Stimulated activated CD4-positive, alpha-beta T cell treated with anti-CD3 and anti-CD28 coated beads, Interleukin-1b, Interleukin-23, amount 100 ng/mL, for 4 hours (primary cell): ENCODE measurements around the gene KATNB1.
"Not testable (repeated sequence)": the region's sequence is repeated elsewhere in the genome, so short reads cannot be mapped to it uniquely, and the experiment has no call there.

Source experiments
- DNase-seq, 2 donors: peaks; one replicate each; pipeline ENCODE4 v3.0.0-alpha.2; 2020; ENCODE audit warnings: low read depth in 2 of 2

Gene KATNB1

GRCh38 chr16:57701759-57702371, 33.7 kb upstream of the KATNB1 start:
- no peak for DNase-seq

- DNase-seq = no peak
These were observed 32.1 kb upstream of the KATNB1 start for GRCh38 chr16:57703416-57704010.

DNA sequence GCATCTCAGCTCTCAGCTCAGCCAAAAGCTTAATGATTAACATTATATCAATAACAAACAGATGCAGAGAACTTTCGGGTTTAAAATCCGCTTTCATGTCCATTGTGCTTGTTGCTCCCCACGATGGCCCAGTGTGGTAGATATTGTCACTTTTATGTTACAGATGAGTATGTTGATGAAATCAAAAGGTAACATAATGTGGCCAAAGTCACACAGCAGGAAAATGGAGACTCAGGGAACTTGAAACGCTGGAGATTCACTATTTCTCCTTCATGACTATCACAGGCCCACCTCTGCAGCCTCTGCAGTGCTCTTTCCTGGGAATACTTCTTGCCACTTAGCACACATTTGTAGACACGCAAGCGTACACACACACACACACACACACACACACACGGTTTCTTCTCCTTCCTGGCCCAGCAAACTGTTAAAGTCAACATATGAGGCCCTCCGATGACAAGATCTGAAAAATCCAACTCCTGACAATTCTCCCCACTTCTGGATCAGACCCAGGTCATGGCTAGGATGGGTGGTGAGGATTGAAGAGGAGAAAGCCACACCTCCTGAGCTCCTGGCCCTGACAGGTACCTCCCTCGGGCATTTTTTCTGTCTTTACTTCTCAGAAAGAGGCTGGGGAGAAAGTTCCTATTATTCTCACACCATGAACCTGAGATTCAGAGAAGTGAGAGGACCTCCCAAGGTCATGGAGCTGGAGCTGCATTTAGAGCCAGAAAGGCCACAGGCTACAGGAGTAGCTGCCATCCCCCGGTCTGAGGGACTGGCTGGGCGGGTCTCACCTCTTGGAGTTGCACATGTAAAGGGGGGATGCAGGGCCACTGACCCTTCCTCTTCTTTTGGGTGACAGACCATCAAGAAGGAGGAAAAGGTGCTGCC, 31.3 kb upstream of the KATNB1 start:
- no peak for DNase-seq

- no peak for DNase-seq
These were observed 30.4 kb upstream of the KATNB1 start for GRCh38 chr16:57704905-57705852.

- DNase-seq = no peak
These were observed 28.9 kb upstream of the KATNB1 start for GRCh38 chr16:57706717-57707116.

DNA sequence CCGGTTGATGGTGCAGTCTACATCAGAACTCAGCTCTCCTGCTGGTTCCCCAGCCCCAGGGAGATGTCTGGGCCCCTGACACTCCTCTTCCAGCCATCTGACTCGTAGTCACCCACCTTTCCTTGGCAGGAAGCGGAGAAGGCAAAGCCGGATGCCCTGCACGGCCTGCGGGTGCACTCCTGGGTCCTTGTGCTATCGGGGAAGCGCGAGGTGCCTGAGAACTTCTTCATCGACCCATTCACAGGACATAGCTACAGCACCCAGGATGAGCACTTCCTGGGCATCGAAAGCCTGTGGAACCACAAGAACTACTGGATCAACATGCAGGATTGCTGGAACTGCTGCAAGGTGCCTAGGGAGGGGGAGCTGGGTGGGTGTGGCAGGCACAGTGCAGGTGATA, 28.2 kb upstream of the KATNB1 start:
- no peak for DNase-seq

- DNase-seq = no peak
These were observed 27.4 kb upstream of the KATNB1 start for GRCh38 chr16:57708168-57708567.

- no peak for DNase-seq
These were observed 25.9 kb upstream of the KATNB1 start for GRCh38 chr16:57709663-57710062.

GRCh38 chr16:57711346-57711745, 24.2 kb upstream of the KATNB1 start:
- no peak for DNase-seq

DNA sequence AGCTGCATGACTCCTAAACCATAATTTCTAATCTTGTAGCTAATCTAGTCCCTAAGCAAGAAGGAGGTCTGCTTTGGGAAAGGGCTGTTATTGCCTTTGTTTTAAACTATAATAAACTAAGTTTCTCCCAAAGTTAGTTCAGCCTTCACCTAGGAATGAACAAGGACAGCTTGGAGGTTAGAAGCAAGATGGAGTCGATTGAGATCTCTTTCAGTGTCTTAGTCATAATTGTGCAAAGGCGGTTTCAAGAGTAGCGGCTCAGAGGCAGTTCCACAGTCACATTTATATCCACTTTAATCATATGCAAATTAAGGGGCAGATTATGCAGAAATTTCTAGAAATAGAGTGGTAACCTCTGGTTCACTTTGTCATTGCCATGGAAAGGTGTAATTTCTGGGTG, 23.6 kb upstream of the KATNB1 start:
- no peak for DNase-seq

DNA sequence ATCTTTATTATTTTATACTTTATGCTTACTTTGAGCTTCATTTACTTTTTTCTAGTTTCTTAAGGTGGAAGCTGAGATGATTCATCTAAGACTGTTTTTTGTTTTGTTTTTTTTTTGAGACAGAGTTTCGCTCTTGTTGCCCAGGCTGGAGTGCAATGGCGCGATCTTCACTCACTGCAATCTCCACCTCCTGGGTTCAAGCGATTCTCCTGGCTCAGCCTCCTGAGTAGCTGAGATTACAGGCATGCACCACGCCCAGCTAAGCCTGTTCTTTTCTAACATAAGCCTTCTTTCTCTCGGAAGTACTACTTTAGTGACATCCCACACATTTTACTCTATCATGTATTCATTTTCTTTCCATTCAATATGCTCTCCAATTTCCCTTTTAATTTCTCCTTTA, 23.0 kb upstream of the KATNB1 start:
- DNase-seq = not testable (repeated sequence)

- DNase-seq = no peak
These were observed 22.0 kb upstream of the KATNB1 start for GRCh38 chr16:57713596-57713995.

GRCh38 chr16:57714047-57714446, 21.5 kb upstream of the KATNB1 start:
- no peak for DNase-seq

DNA sequence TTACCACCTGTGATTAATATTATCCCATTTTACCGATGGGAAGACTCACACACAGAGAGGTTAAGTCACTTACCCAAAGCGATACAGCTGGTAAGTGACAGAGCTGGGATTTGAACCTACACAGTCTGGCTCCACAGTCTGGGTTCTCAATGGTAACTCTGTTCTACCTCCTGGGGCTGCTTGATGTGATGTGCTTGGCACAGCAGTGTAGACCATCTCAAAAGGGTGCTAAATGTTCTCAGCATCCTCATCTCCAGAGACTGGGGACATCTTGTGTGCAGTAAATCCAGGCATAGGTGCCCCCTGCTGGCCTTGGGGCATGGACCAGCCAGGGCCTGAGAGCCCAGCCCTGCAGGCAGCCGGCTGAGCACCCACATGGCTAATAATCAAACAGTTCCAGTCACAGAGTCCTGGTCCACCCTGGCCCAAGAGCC, 15.4 kb upstream of the KATNB1 start:
- peak in 1 of 2 donors; percentile 27 for DNase-seq

- DNase-seq = no peak
These were observed 14.0 kb upstream of the KATNB1 start for GRCh38 chr16:57721356-57722209.

- no peak for DNase-seq
These were observed 13.4 kb upstream of the KATNB1 start for GRCh38 chr16:57722210-57722499.

DNA sequence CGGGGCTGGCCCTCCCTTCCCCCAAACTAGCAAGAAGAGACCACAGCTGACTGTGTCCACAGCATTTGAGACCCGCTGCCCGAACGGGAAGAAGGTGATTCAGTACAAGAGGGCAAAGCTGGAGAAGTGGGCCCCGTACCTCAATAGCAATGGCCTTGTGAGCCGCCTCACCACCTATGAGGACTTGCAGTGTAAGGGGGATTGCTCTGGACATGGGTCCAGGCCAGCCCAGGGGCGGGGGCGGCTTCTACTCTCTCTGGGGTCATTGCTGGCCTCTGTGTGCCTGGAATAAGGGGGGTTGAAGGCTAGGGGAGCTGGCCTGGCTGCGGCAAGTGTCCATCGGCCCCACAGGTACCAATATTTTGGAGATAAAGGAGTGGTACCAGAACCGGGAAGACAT, 12.9 kb upstream of the KATNB1 start:
- no peak for DNase-seq

DNA sequence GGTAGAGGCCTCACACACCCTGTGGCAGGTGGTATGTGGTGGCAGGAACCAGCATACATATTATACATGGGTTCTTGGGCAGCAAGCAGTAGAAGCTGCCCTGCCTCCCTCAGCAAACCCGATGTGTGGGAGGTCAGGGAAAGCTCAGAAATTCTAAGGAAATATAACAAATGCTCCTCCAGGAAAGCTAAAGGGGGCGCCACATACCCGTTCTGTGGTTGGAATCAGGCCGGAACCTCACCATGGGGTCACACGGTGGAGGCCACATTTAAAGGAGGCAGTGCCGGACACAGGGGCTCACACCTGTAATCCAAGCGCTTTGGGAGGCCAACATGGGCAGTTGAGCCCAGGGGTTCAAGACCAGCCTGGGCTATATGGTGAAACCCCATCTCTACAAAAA, 12.4 kb upstream of the KATNB1 start:
- DNase-seq = no peak

DNA sequence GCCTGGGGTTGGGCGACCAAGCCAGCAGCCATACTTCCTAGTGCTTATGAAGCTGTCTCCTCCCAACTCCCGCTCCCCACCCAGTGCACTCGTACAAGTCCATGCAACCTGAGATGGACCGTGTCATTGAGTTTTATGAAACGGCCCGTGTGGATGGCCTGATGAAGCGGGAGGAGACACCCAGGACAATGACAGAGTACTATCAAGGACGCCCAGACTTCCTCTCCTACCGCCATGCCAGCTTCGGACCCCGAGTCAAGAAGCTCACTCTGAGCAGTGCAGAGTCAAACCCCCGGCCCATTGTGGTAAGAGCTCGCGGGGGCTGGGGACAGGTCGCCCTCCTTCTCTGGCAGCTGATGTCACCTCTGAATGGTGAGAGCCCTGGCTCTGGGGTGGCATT, 11.0 kb upstream of the KATNB1 start:
- no peak for DNase-seq

GRCh38 chr16:57725151-57725550, 10.4 kb upstream of the KATNB1 start:
- no peak for DNase-seq

- no peak for DNase-seq
These were observed 10.0 kb upstream of the KATNB1 start for GRCh38 chr16:57725554-57725953.
